SK-N-SH treated with all-trans-retinoic acid at 6 μM for 48 hours (cell line): Measurements from ENCODE around the gene GJA3.

ENCODE experiments used
- ATAC-seq: fragments of 200-7000 bp; cut with Tn5 transposase; 3 replicates; pipeline ENCODE4 v1.9.1; 2020; ENCODE audit warnings: mild to moderate bottlenecking, moderate library complexity
- ARNTL ChIP-seq: fragments of 450-650 bp; formaldehyde crosslinking; IDR thresholded peaks from 2 replicates; pipeline ENCODE4 v1.5.0; 2020; ENCODE audit warnings: low read depth, mild to moderate bottlenecking, moderate library complexity, borderline replicate concordance
- BACH2 ChIP-seq: fragments of 250-450 bp; sonication (Bioruptor Pico); IDR thresholded peaks from 2 replicates; pipeline ENCODE4 v1.9.0; 2021; ENCODE audit warnings: mild to moderate bottlenecking, borderline replicate concordance
- CREB5 ChIP-seq: fragments of 250-450 bp; sonication (Bioruptor Pico); IDR thresholded peaks from 2 replicates; pipeline ENCODE4 v1.5.1; 2020; ENCODE audit warnings: low read depth, mild to moderate bottlenecking, moderate library complexity
- CSDC2 ChIP-seq: fragments of 250-450 bp; sonication (Bioruptor Pico); IDR thresholded peaks from 2 replicates; pipeline ENCODE4 v1.5.0; 2020; ENCODE audit warnings: mild to moderate bottlenecking, moderate library complexity
- ESRRG ChIP-seq: fragments of 250-450 bp; sonication (Bioruptor Pico); IDR thresholded peaks from 2 replicates; pipeline ENCODE4 v1.6.1; 2021; ENCODE audit warnings: mild to moderate bottlenecking
- GLIS3 ChIP-seq: fragments of 250-450 bp; sonication (Bioruptor Pico); IDR thresholded peaks from 2 replicates; pipeline ENCODE4 v1.5.0; 2020; ENCODE audit warnings: mild to moderate bottlenecking, moderate library complexity
- ISL1 ChIP-seq: fragments of 250-450 bp; sonication (Bioruptor Pico); IDR thresholded peaks from 2 replicates; pipeline ENCODE4 v2.1.2; 2022; ENCODE audit warnings: mild to moderate bottlenecking, moderate library complexity
- OSR1 ChIP-seq: fragments of 250-450 bp; sonication (Bioruptor Pico); IDR thresholded peaks from 2 replicates; pipeline ENCODE4 v1.8.0; 2022; ENCODE audit warnings: moderate library complexity, mild to moderate bottlenecking, inconsistent platforms
- PATZ1 ChIP-seq: fragments of 250-450 bp; sonication (Bioruptor Pico); IDR thresholded peaks from 2 replicates; pipeline ENCODE4 v1.8.0; 2020; ENCODE audit warnings: mild to moderate bottlenecking, moderate library complexity, borderline replicate concordance
- POU6F1 ChIP-seq: fragments of 250-450 bp; sonication (Bioruptor Pico); IDR thresholded peaks from 2 replicates; pipeline ENCODE4 v1.8.0; 2021; ENCODE audit warnings: low read depth, mild to moderate bottlenecking, moderate library complexity, borderline replicate concordance
- PPARA ChIP-seq: fragments of 250-450 bp; sonication (Bioruptor Pico); IDR thresholded peaks from 2 replicates; pipeline ENCODE4 v1.5.0; 2020; ENCODE audit warnings: mild to moderate bottlenecking, borderline replicate concordance
- RARB ChIP-seq: fragments of 250-450 bp; sonication (Bioruptor Pico); IDR thresholded peaks from 2 replicates; pipeline ENCODE4 v1.8.0; 2021; ENCODE audit warnings: mild to moderate bottlenecking, moderate library complexity
- SNAI2 ChIP-seq: fragments of 250-450 bp; sonication (Bioruptor Pico); IDR thresholded peaks from 2 replicates; pipeline ENCODE4 v1.5.0; 2020; ENCODE audit warnings: mild to moderate bottlenecking, moderate library complexity
- TCF4 ChIP-seq: fragments of 250-450 bp; sonication (Bioruptor Pico); IDR thresholded peaks from 2 replicates; pipeline ENCODE4 v1.8.0; 2021; ENCODE audit warnings: mild to moderate bottlenecking, moderate library complexity, borderline replicate concordance
- TOX ChIP-seq: fragments of 250-450 bp; sonication (Bioruptor Pico); IDR thresholded peaks from 2 replicates; pipeline ENCODE4 v1.8.0; 2021; ENCODE audit warnings: mild to moderate bottlenecking, moderate library complexity, borderline replicate concordance
- TSHZ2 ChIP-seq: fragments of 250-450 bp; sonication (Bioruptor Pico); IDR thresholded peaks from 2 replicates; pipeline ENCODE4 v1.5.0; 2020; ENCODE audit warnings: mild to moderate bottlenecking, moderate library complexity
- ZC3H10 ChIP-seq: fragments of 250-450 bp; sonication (Bioruptor Pico); IDR thresholded peaks from 2 replicates; pipeline ENCODE4 v1.5.1; 2021; ENCODE audit warnings: mild to moderate bottlenecking, moderate library complexity
- ZFP3 ChIP-seq: fragments of 250-450 bp; sonication (Bioruptor Pico); IDR thresholded peaks from 2 replicates; pipeline ENCODE4 v1.5.0; 2020; ENCODE audit warnings: mild to moderate bottlenecking, moderate library complexity
- ZFP30 ChIP-seq: fragments of 450-650 bp; formaldehyde crosslinking; IDR thresholded peaks from 2 replicates; pipeline ENCODE4 v1.5.0; 2022; ENCODE audit warnings: mild to moderate bottlenecking, moderate library complexity
- ZNF565 ChIP-seq: fragments of 450-650 bp; formaldehyde crosslinking; conservative IDR thresholded peaks from 2 replicates; pipeline ENCODE4 v1.5.0; 2020; ENCODE audit warnings: low read depth, mild to moderate bottlenecking, moderate library complexity
- ZNF70 ChIP-seq: fragments of 450-650 bp; formaldehyde crosslinking; IDR thresholded peaks from 2 replicates; pipeline ENCODE4 v1.5.0; 2020; ENCODE audit warnings: mild to moderate bottlenecking, moderate library complexity
- ZNF8 ChIP-seq: fragments of 450-650 bp; formaldehyde crosslinking; IDR thresholded peaks from 2 replicates; pipeline ENCODE4 v1.5.0; 2020; ENCODE audit warnings: mild to moderate bottlenecking, moderate library complexity
- TF ChIP-seq, protein P1 (sequence below): fragments of 250-450 bp; sonication (Bioruptor Pico); IDR thresholded peaks from 2 replicates; pipeline ENCODE4 v1.5.1; 2021; ENCODE audit warnings: mild to moderate bottlenecking, moderate library complexity

Gene GJA3

GRCh38 chr13:20102525-20103180 lies 58.2 kb downstream of the GJA3 start:
- TF ChIP-seq CSDC2 (CRISPR knock-in tag) (no peak), GLIS3 (CRISPR knock-in tag) (no peak), ZC3H10 (CRISPR knock-in tag) (no peak), CREB5 (no peak), PPARA (CRISPR knock-in tag) (no peak), ZNF565 (CRISPR knock-in tag) (no peak), RARB (CRISPR knock-in tag) (no peak), ESRRG (CRISPR knock-in tag) (no peak), ISL1 (CRISPR knock-in tag) (no peak), ZFP3 (no peak), ARNTL (CRISPR knock-in tag) (no peak), PATZ1 (CRISPR knock-in tag) (no peak), OSR1 (CRISPR knock-in tag) (no peak), ZNF8 (CRISPR knock-in tag) (no peak)
- no peak for ATAC-seq

GRCh38 chr13:20101467-20102316 lies 59.2 kb downstream of the GJA3 start:
- TF ChIP-seq OSR1 (CRISPR knock-in tag): no peak
- no peak for TF ChIP-seq CREB5
- TF ChIP-seq ESRRG (CRISPR knock-in tag): no peak
- TF ChIP-seq TSHZ2: no peak
- no peak for TF ChIP-seq ARNTL (CRISPR knock-in tag)
- no peak for TF ChIP-seq TOX (CRISPR knock-in tag)
- no peak for TF ChIP-seq GLIS3 (CRISPR knock-in tag)
- no peak for TF ChIP-seq ISL1 (CRISPR knock-in tag)
- no peak for TF ChIP-seq BACH2
- TF ChIP-seq ZFP30 (CRISPR knock-in tag): no peak
- TF ChIP-seq CSDC2 (CRISPR knock-in tag): no peak
- no peak for TF ChIP-seq TCF4
- TF ChIP-seq SNAI2 (CRISPR knock-in tag): no peak
- TF ChIP-seq ZC3H10 (CRISPR knock-in tag): no peak
- no peak for TF ChIP-seq ZNF70 (CRISPR knock-in tag)
- ATAC-seq: no peak

GRCh38 chr13:20099319-20099718 lies 61.5 kb downstream of the GJA3 start:
- ATAC-seq: no peak
- TF ChIP-seq POU6F1 (CRISPR knock-in tag): no peak
- TF ChIP-seq TSHZ2: no peak
- no peak for TF ChIP-seq ZNF8 (CRISPR knock-in tag)
- no peak for TF ChIP-seq ZC3H10 (CRISPR knock-in tag)
- TF ChIP-seq ZNF565 (CRISPR knock-in tag): no peak
- TF ChIP-seq, protein P1, sequence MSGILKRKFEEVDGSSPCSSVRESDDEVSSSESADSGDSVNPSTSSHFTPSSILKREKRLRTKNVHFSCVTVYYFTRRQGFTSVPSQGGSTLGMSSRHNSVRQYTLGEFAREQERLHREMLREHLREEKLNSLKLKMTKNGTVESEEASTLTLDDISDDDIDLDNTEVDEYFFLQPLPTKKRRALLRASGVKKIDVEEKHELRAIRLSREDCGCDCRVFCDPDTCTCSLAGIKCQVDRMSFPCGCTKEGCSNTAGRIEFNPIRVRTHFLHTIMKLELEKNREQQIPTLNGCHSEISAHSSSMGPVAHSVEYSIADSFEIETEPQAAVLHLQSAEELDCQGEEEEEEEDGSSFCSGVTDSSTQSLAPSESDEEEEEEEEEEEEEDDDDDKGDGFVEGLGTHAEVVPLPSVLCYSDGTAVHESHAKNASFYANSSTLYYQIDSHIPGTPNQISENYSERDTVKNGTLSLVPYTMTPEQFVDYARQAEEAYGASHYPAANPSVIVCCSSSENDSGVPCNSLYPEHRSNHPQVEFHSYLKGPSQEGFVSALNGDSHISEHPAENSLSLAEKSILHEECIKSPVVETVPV: no peak
- TF ChIP-seq GLIS3 (CRISPR knock-in tag): no peak
- no peak for TF ChIP-seq ZFP30 (CRISPR knock-in tag)
- TF ChIP-seq TCF4: no peak
- TF ChIP-seq RARB (CRISPR knock-in tag): no peak
